Pancreas (tissue), 10 donors: ENCODE results near the gene SLC26A8. TPM values are rescaled to one million over a fixed set of nuclear protein-coding genes. Genes with fewer than 3 reads are reported as not detected.

ENCODE experiments used
- ATAC-seq, 4 donors: fragments of 200-7000 bp; cut with Tn5 transposase; one replicate each; pipeline versions ENCODE4 v1.8.0 to v1.9.1; 2020; ENCODE audit warnings: mild to moderate bottlenecking in 4 of 4, moderate library complexity in 4 of 4
- DNase-seq, 6 donors: peaks; one replicate each; pipeline ENCODE4 v3.0.0-alpha.2; 2020
- FAIRE-seq: peaks from 2 replicates; lab custom pipeline; 2012; peaks lifted over from hg19 to GRCh38; lab: Jason Lieb, UNC
- H3K27ac ChIP-seq, 4 donors: fragments of 200-600 bp; sonication (generic); 1 replicate in 3 of 4; 2 replicates in 1 of 4; pipeline versions ENCODE4 v1.5.0 to v1.8.0; 2020
- H3K27me3 ChIP-seq, 4 donors: fragments of 200-600 bp; one replicate each; pipeline ENCODE4 v1.8.0; 2021
- H3K36me3 ChIP-seq, 3 donors: fragments of 200-600 bp; sonication (generic) in 1 of 3; one replicate each; pipeline versions ENCODE4 v1.5.0 to v1.8.0; 2020 to 2021
- H3K4me1 ChIP-seq, 3 donors: fragments of 200-600 bp; one replicate each; pipeline ENCODE4 v1.8.0; 2021
- H3K4me3 ChIP-seq, 4 donors: fragments of 200-600 bp; sonication (generic) in 2 of 4; one replicate each; pipeline versions ENCODE4 v1.5.0 to v1.8.0; 2020 to 2021
- H3K9me3 ChIP-seq, 4 donors: fragments of 200-600 bp; one replicate each; pipeline ENCODE4 v1.8.0; 2021
- CTCF ChIP-seq, 4 donors: fragments of 200-600 bp; sonication (generic) in 3 of 4; IDR thresholded peaks; one replicate each; pipeline versions ENCODE4 v1.5.0 to v1.8.0; 2021; ENCODE audit warnings: antibody characterized with exemption in 4 of 4
- WGBS, 2 donors: extraction: QIAGEN DNeasy Blood & Tissue Kit; methylation state at CpG; one replicate each; pipeline ENCODE4 v1.1.7; 2013; 5-methylcytosine and 5-hydroxymethylcytosine counted together
- intact Hi-C, 3 donors: fragments of 100-400 bp; cut with DNase I; formaldehyde crosslinking; loops; one replicate each; pipeline versions ENCODE4 v1.11.1 to v1.14.2; 2022
- polyA plus RNA-seq, 2 donors: library from polyadenylated mRNA; stranded (reverse); fragments of 200-250 nt; gene quantifications; one replicate each; pipeline ENCODE4 v1.2.3, GENCODE V29; 2013
- total RNA-seq, 6 donors: library from RNA; stranded (reverse); fragmentation: NEBNext Ultra II Directional in 4 of 6; extraction: Animal tissue kit (Norgen Biotek cat#: 25700) in 4 of 6; gene quantifications; one replicate each; pipeline versions ENCODE4 v1.2.1 to v1.2.4, GENCODE V29; 2021 to 2023
- donor health status: healthy with polysubstance abuse.
- donor health status: DM: no; HTN: no; CAD: no; lungs with moderate emphysema.
- donor health status: DM: no; HTN: no; CAD: no.
- donor health status: control.
- donor health status: control.
- donor health status: Bipolar disorder and iron deficiency.
- donor health status: DM: yes; HTN: yes; CAD: no.
- donor health status: DM: no; HTN: no; CAD: no.
- donor health status: DM: no; HTN: no; CAD: no.
- donor health status: DM: yes; HTN: yes; CAD: no.

SLC26A8 gene
- total and polyA plus RNA-seq, 8 donors, result 0.06 to 0.11 (median 0.07) TPM; not detected in 5

GRCh38 chr6:35907750-35908149 is 116.7 kb downstream of the SLC26A8 start:
- DNase-seq (no peak), ATAC-seq (no peak), FAIRE-seq (no peak)
- Histone ChIP-seq H3K9me3 (no peaks in the 10 kb centered on the region), H3K27me3 (no peaks in the 10 kb centered on the region), H3K27ac (no peak overlapping the region), H3K36me3 (peaks cover 0 to 3% (median under 1%) of the 10 kb centered on the region in 3 donors), H3K4me1 (no peaks in the 10 kb centered on the region), H3K4me3 (no peak overlapping the region)
- intact Hi-C loops, result no loop called here
- 96% methylated on average over 6 of the region's 6 CpGs for WGBS, 2 donors
- TF ChIP-seq CTCF (IDR thresholded peaks at IDR 0.05), result no peak

- FAIRE-seq, result no peak
- Histone ChIP-seq H3K27ac (no peak overlapping the region), H3K4me1 (no peaks in the 10 kb centered on the region), H3K36me3 (peaks cover 0 to 3% (median 0%) of the 10 kb centered on the region in 3 donors), H3K4me3 (no peak overlapping the region), H3K27me3 (no peaks in the 10 kb centered on the region), H3K9me3 (no peaks in the 10 kb centered on the region)
- TF ChIP-seq CTCF (IDR thresholded peaks at IDR 0.05), result no peak
- no peak for DNase-seq
- intact Hi-C loops, result no loop called here
- no peak for ATAC-seq
- 64 to 72% methylated on average over 2 of the region's 2 CpGs for WGBS, 2 donors
Measured at GRCh38 chr6:35906499-35906846, 118.0 kb downstream of the SLC26A8 start.

GRCh38 chr6:35905841-35906498 is 118.5 kb downstream of the SLC26A8 start:
- TF ChIP-seq CTCF (IDR thresholded peaks at IDR 0.05), result no peak
- intact Hi-C loops, result no loop called here
- FAIRE-seq (no peak), ATAC-seq (no peak), DNase-seq (no peak)
- no peak overlapping the region for H3K27ac ChIP-seq
- H3K9me3 ChIP-seq, result no peaks in the 10 kb centered on the region
- no peaks in the 10 kb centered on the region for H3K4me1 ChIP-seq
- no peak overlapping the region for H3K4me3 ChIP-seq
- 76 to 80% methylated on average over 8 of the region's 8 CpGs for WGBS, 2 donors
- peaks cover 0 to 3% (median 0%) of the 10 kb centered on the region in 3 donors for H3K36me3 ChIP-seq
- H3K27me3 ChIP-seq, result no peaks in the 10 kb centered on the region

- Histone ChIP-seq H3K9me3 (no peaks in the 10 kb centered on the region), H3K4me1 (no peaks in the 10 kb centered on the region), H3K27ac (no peak overlapping the region), H3K27me3 (no peaks in the 10 kb centered on the region), H3K4me3 (no peak overlapping the region), H3K36me3 (peaks cover 0 to 3% (median 0%) of the 10 kb centered on the region in 3 donors)
- no peak for FAIRE-seq
- 63 to 74% methylated on average over 2 of the region's 2 CpGs for WGBS, 2 donors
- TF ChIP-seq CTCF (IDR thresholded peaks at IDR 0.05), result no peak
- intact Hi-C loops, result no loop called here
- no peak for ATAC-seq
- no peak for DNase-seq
Measured at GRCh38 chr6:35905141-35905785, 119.2 kb downstream of the SLC26A8 start.

- DNase-seq, result no peak
- FAIRE-seq, result no peak
- WGBS, 2 donors, result 96% methylated on average over 4 of the region's 4 CpGs
- H3K36me3 ChIP-seq, result no peaks in the 10 kb centered on the region
- no peak for ATAC-seq
- no peak for TF ChIP-seq CTCF (IDR thresholded peaks at IDR 0.05)
- no peak overlapping the region for H3K27ac ChIP-seq
- H3K27me3 ChIP-seq, result no peaks in the 10 kb centered on the region
- H3K4me3 ChIP-seq, result no peak overlapping the region
- no peaks in the 10 kb centered on the region for H3K4me1 ChIP-seq
- intact Hi-C loops, result no loop called here
- no peaks in the 10 kb centered on the region for H3K9me3 ChIP-seq
Measured at GRCh38 chr6:35903679-35904078, 120.8 kb downstream of the SLC26A8 start.
